ENCODE data around the gene URAD.

Gene URAD

GRCh38 chr13:28031896-28032288, 43.4 kb upstream of the URAD start:
- Histone ChIP-seq H3K27me3 (ENCODE audit: low read depth, low read length) (no peaks in the 10 kb centered on the region), H3K27ac (ENCODE audit: low read length) (peak overlapping the region; percentile 74), H3K4me3 (ENCODE audit: low read length) (peak overlapping the region; percentile 27), H3K79me2 (ENCODE audit: low read length) (no peaks in the 10 kb centered on the region), H2AFZ (ENCODE audit: low read depth, low read length) (peak overlapping the region; percentile 67), H4K20me1 (ENCODE audit: insufficient read depth, low read length) (no peaks in the 10 kb centered on the region), H3K9me3 (ENCODE audit: insufficient read depth, low read length) (no peaks in the 10 kb centered on the region), H3K36me3 (replicated peaks; ENCODE audit: low read depth, low read length) (no peaks in the 10 kb centered on the region), H3K4me2 (ENCODE audit: low read length) (peak overlapping the region; percentile 60), H3K9ac (ENCODE audit: low read length) (peak overlapping the region; percentile 40; the same call in 1 of the 2 replicates), H3K4me1 (ENCODE audit: low read length) (peaks cover 52% of the 10 kb centered on the region)
- no peak for TF ChIP-seq EZH2phosphoT487 (IDR thresholded peaks at IDR 0.05; ENCODE audit: low read depth)
- TF ChIP-seq, protein P1, sequence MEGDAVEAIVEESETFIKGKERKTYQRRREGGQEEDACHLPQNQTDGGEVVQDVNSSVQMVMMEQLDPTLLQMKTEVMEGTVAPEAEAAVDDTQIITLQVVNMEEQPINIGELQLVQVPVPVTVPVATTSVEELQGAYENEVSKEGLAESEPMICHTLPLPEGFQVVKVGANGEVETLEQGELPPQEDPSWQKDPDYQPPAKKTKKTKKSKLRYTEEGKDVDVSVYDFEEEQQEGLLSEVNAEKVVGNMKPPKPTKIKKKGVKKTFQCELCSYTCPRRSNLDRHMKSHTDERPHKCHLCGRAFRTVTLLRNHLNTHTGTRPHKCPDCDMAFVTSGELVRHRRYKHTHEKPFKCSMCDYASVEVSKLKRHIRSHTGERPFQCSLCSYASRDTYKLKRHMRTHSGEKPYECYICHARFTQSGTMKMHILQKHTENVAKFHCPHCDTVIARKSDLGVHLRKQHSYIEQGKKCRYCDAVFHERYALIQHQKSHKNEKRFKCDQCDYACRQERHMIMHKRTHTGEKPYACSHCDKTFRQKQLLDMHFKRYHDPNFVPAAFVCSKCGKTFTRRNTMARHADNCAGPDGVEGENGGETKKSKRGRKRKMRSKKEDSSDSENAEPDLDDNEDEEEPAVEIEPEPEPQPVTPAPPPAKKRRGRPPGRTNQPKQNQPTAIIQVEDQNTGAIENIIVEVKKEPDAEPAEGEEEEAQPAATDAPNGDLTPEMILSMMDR (IDR thresholded peaks at IDR 0.05; ENCODE audit: low read depth, low read length): no peak

GRCh38 chr13:28031220-28031895, 42.9 kb upstream of the URAD start:
- Histone ChIP-seq H3K79me2 (ENCODE audit: low read length) (no peaks in the 10 kb centered on the region), H3K27me3 (ENCODE audit: low read depth, low read length) (no peaks in the 10 kb centered on the region), H3K27ac (ENCODE audit: low read length) (peak overlapping the region; percentile 74), H3K4me2 (ENCODE audit: low read length) (peak overlapping the region; percentile 60), H3K9ac (ENCODE audit: low read length) (peak overlapping the region; percentile 40; the same call in 1 of the 2 replicates), H3K9me3 (ENCODE audit: insufficient read depth, low read length) (no peaks in the 10 kb centered on the region), H4K20me1 (ENCODE audit: insufficient read depth, low read length) (no peaks in the 10 kb centered on the region), H3K4me1 (ENCODE audit: low read length) (peaks cover 55% of the 10 kb centered on the region), H3K4me3 (ENCODE audit: low read length) (peak overlapping the region; percentile 27), H3K36me3 (replicated peaks; ENCODE audit: low read depth, low read length) (no peaks in the 10 kb centered on the region), H2AFZ (ENCODE audit: low read depth, low read length) (peak overlapping the region; percentile 67)
- TF ChIP-seq, protein P1 (IDR thresholded peaks at IDR 0.05; ENCODE audit: low read depth, low read length): no peak

- Histone ChIP-seq H3K9ac (ENCODE audit: low read length) (no peak overlapping the region), H3K4me3 (ENCODE audit: low read length) (no peak overlapping the region), H3K27ac (ENCODE audit: low read length) (no peak overlapping the region), H3K36me3 (replicated peaks; ENCODE audit: low read depth, low read length) (no peaks in the 10 kb centered on the region), H4K20me1 (ENCODE audit: insufficient read depth, low read length) (no peaks in the 10 kb centered on the region), H3K27me3 (ENCODE audit: low read depth, low read length) (no peaks in the 10 kb centered on the region), H3K79me2 (ENCODE audit: low read length) (no peaks in the 10 kb centered on the region), H3K9me3 (ENCODE audit: insufficient read depth, low read length) (no peaks in the 10 kb centered on the region), H3K4me1 (ENCODE audit: low read length) (peaks cover 27% of the 10 kb centered on the region), H2AFZ (ENCODE audit: low read depth, low read length) (no peak overlapping the region), H3K4me2 (ENCODE audit: low read length) (no peak overlapping the region)
- TF ChIP-seq EZH2phosphoT487 (IDR thresholded peaks at IDR 0.05; ENCODE audit: low read depth): no peak
- TF ChIP-seq, protein P1 (IDR thresholded peaks at IDR 0.05; ENCODE audit: low read depth, low read length): no peak
These were observed 39.3 kb upstream of the URAD start for GRCh38 chr13:28027607-28028364.

DNA sequence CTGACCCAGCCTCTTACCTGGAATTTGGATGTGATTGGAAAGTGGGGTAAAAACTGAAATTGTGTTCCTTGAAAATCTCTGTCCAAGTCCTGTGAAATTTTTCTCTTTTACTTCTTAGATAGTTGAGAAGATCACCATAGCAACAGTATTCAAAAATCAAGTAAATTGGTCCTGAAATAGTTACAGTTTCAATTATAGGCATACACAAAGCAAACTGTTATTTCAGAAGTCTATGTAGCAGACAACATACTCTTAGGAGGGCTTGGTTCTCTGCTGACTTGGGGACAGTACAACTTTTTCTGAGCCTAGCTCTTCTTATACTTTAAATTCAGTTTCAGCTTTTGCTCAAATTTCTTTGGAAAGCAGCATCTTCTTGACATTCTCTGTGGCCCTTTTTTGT, 38.6 kb upstream of the URAD start:
- Histone ChIP-seq H3K4me2 (ENCODE audit: low read length) (no peak overlapping the region), H3K27me3 (ENCODE audit: low read depth, low read length) (no peaks in the 10 kb centered on the region), H3K36me3 (replicated peaks; ENCODE audit: low read depth, low read length) (no peaks in the 10 kb centered on the region), H3K9ac (ENCODE audit: low read length) (no peak overlapping the region), H3K9me3 (ENCODE audit: insufficient read depth, low read length) (no peaks in the 10 kb centered on the region), H3K4me1 (ENCODE audit: low read length) (peaks cover 20% of the 10 kb centered on the region), H3K4me3 (ENCODE audit: low read length) (no peak overlapping the region), H3K27ac (ENCODE audit: low read length) (no peak overlapping the region), H4K20me1 (ENCODE audit: insufficient read depth, low read length) (no peaks in the 10 kb centered on the region), H3K79me2 (ENCODE audit: low read length) (no peaks in the 10 kb centered on the region), H2AFZ (ENCODE audit: low read depth, low read length) (no peak overlapping the region)
- no peak for TF ChIP-seq EZH2phosphoT487 (IDR thresholded peaks at IDR 0.05; ENCODE audit: low read depth)
- TF ChIP-seq, protein P1 (IDR thresholded peaks at IDR 0.05; ENCODE audit: low read depth, low read length): no peak
